Cardiac muscle cell (in vitro differentiated cells and primary cell): ENCODE results near the gene NBPF1. TPM values are rescaled to one million over a fixed set of nuclear protein-coding genes. Genes with fewer than 3 reads are reported as not detected.
A peak's percentile ranks its signal among the peaks of the same experiment; 100 is the strongest.

Source experiments
- DNase-seq, 2 donors: peaks; one replicate each; pipeline versions ENCODE4 v3.0.0 to v3.0.0-alpha.2; 2010 to 2017; ENCODE audit warnings: low read depth in 1 of 2, low spot score in 1 of 2
- H3K27ac ChIP-seq: fragments of 200-600 bp; sonication (generic); 2 replicates; pipeline ENCODE4 v1.5.1; 2016
- H3K27me3 ChIP-seq: fragments of 200-600 bp; sonication (generic); 2 replicates; pipeline ENCODE4 v1.6.0; 2016; ENCODE audit warnings: control low read depth
- H3K36me3 ChIP-seq: fragments of 200-600 bp; sonication (generic); 2 replicates; pipeline ENCODE4 v1.5.1; 2016; ENCODE audit warnings: control low read depth
- H3K4me1 ChIP-seq: fragments of 200-600 bp; sonication (generic); 2 replicates; pipeline ENCODE4 v1.8.1; 2017; ENCODE audit warnings: low read depth, mild to moderate bottlenecking, mixed run types
- H3K4me3 ChIP-seq: fragments of 200-600 bp; sonication (generic); 2 replicates; pipeline ENCODE4 v1.5.1; 2016; ENCODE audit warnings: mild to moderate bottlenecking
- H3K9me3 ChIP-seq: fragments of 200-600 bp; sonication (generic); 2 replicates; pipeline ENCODE4 v1.5.1; 2017; ENCODE audit warnings: low read depth, mild to moderate bottlenecking, control low read depth
- polyA plus RNA-seq: library from polyadenylated mRNA; unstranded; fragments of >200 nt; fragmentation: Nextera tagmentation; extraction: Ambion mirVana; gene quantifications from 2 replicates; pipeline ENCODE4 v1.2.1, GENCODE V29; 2016
- total RNA-seq: library from RNA; depleted of rRNA; stranded (reverse); fragments of >200 nt; gene quantifications from 2 replicates; pipeline ENCODE4 v1.2.3, GENCODE V29; 2016
- TF ChIP-seq, protein P1 (sequence below): IDR thresholded peaks from 2 replicates; pipeline ENCODE4 v1.5.1; 2012; ENCODE audit warnings: low read depth, mild to moderate bottlenecking, low read length

The NBPF1 gene
- total and polyA plus RNA-seq, 2 experiments from 2014 or later, result 42.8 to 57.6 TPM

DNA sequence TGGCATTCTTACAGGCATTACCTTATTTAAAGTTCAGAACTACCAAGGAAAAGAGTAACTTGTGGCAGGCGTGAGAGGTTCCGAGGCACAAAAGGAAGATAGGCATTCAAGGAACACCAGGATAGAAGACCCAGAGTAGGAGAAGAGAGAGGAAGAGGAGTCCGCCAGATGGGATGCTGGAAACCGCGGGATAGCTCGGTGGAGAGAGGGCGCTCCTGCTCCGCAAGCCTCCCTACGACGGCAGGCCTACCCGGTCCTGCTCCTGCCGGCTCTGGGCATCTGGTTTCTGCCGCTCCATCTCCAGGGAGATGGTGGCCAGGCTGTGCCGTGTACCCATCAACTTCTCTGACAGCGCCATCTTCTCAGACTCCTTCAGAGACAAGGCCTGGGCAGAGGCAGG, 5.4 kb upstream of the NBPF1 start:
- Histone ChIP-seq H3K27me3 (peaks cover 5% of the 10 kb centered on the region), H3K4me3 (no peak overlapping the region), H3K4me1 (peaks cover 6% of the 10 kb centered on the region), H3K9me3 (no peaks in the 10 kb centered on the region), H3K27ac (no peak overlapping the region), H3K36me3 (peaks cover 21% of the 10 kb centered on the region)
- DNase-seq, result no peak
- TF ChIP-seq, protein P1, sequence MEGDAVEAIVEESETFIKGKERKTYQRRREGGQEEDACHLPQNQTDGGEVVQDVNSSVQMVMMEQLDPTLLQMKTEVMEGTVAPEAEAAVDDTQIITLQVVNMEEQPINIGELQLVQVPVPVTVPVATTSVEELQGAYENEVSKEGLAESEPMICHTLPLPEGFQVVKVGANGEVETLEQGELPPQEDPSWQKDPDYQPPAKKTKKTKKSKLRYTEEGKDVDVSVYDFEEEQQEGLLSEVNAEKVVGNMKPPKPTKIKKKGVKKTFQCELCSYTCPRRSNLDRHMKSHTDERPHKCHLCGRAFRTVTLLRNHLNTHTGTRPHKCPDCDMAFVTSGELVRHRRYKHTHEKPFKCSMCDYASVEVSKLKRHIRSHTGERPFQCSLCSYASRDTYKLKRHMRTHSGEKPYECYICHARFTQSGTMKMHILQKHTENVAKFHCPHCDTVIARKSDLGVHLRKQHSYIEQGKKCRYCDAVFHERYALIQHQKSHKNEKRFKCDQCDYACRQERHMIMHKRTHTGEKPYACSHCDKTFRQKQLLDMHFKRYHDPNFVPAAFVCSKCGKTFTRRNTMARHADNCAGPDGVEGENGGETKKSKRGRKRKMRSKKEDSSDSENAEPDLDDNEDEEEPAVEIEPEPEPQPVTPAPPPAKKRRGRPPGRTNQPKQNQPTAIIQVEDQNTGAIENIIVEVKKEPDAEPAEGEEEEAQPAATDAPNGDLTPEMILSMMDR, result no peak

DNA sequence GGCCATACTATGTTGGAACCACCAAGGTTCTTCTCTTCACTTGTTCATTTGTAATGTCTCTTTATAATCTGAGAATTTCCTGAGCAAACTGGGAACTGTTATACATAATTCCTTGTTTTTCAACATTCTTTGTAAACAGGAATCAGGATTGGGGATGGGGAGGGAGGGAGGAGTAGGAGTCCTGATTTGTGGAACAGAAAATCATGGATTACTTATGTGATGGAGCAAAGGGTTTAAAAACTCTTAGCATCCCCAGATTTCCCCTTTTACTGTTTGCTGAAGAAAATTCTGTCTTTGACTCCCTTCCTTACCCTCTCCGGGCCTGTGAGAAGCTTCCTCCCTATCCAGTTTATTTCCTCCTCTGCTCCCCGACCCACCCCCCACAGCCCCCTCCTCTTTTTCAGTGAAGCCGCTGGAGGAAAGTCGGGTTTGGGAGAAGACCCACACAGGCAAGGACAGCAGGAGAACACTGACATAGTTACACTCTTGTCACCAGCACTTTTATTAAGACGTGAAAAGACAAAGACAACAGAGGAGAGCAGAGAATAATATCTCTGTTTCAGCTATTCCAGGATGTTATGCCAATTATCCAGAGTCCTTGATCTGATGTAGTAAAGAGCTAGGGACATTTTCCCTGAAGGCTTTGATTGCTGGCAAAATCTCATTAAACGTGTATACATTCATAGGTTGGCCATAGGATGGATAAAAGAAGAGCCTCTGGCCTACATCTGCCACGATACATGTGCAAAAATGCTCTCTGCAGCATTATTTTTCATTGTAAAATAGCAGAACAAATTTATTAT, 4.6 kb upstream of the NBPF1 start:
- H3K4me3 ChIP-seq, result no peak overlapping the region
- peaks cover 5% of the 10 kb centered on the region for H3K27me3 ChIP-seq
- DNase-seq, result no peak
- peaks cover 6% of the 10 kb centered on the region for H3K4me1 ChIP-seq
- H3K9me3 ChIP-seq, result no peaks in the 10 kb centered on the region
- no peak overlapping the region for H3K27ac ChIP-seq
- TF ChIP-seq, protein P1, result no peak
- peaks cover 15% of the 10 kb centered on the region for H3K36me3 ChIP-seq

DNA sequence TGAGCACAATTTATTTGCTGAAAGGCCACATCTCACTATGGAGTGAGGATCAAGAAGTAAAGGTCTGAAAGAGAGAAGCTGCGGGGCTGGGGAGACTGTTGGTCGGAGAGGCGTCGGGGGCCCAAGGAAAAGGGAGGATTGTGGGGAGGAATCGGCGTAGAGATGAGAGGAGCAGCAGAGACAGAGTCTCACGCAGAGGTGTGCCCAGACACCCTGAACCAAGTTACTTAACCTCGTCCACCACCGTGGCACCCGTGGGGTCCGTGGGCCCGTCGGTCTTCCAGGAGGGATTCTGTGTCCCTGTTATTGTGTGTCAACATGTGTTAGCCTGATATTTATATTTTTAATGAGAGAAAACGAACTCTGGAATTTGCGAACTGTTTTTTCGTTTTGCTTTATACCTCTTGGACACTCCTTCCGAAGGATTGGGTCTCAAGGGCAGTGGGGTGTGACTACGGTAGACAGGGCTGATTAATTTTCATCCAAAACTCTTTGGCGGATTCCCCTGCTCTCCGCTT, 3.8 kb upstream of the NBPF1 start:
- Histone ChIP-seq H3K9me3 (no peaks in the 10 kb centered on the region), H3K4me1 (peaks cover 9% of the 10 kb centered on the region), H3K36me3 (peaks cover 9% of the 10 kb centered on the region), H3K27me3 (peaks cover 5% of the 10 kb centered on the region), H3K27ac (peak overlapping the region; percentile 5), H3K4me3 (no peak overlapping the region)
- TF ChIP-seq, protein P1, result no peak
- DNase-seq, result no peak

DNA sequence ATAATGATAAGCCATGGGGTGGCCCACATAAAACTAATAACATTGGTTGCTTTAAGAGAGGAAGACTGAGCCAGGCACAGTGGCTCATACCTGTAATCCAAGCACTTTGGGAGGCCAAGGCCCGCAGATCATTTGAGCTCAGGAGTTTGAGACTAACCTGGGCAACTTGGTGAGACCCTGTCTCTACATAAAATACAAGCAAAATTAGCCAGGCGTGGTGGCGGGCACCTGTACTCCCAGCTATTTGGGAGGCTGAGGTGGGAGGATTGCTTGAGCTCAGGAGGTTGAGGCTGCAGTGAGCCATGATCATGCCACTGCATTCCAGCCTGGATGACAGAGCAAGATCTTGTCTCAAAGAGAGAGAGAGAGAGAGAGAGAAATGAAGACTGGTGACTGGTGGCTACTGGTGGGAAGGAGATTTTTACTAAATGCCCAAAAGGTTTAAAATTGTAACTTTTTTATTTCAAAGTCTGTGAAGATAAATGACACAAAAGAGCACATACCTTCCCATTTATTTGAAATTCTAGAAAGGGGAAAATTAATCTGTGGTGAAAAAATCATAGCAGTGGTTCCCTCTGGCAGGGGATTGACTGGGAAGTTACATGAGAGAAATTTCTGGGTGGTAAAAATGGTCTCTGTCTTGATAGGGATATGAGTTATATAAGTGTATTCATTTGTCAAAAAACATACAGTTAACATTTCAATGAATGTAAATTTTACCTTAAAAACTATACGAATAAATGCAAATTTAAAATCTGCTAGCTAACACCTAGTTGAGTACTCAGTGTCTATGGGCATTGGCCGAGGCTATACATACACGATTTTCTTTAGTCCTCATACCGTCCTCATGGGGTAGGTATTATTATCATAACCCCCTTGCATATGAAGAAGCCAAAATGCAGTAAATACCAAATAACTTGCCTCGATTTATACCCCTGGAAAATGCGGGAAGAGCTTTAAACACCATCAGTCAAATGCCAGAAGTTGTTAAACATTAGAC, 2.2 kb upstream of the NBPF1 start:
- no peak for DNase-seq
- Histone ChIP-seq H3K36me3 (peaks cover 9% of the 10 kb centered on the region), H3K9me3 (no peaks in the 10 kb centered on the region), H3K4me1 (peaks cover 14% of the 10 kb centered on the region), H3K27me3 (peaks cover 5% of the 10 kb centered on the region), H3K4me3 (no peak overlapping the region), H3K27ac (no peak overlapping the region)
- TF ChIP-seq, protein P1, result no peak

DNA sequence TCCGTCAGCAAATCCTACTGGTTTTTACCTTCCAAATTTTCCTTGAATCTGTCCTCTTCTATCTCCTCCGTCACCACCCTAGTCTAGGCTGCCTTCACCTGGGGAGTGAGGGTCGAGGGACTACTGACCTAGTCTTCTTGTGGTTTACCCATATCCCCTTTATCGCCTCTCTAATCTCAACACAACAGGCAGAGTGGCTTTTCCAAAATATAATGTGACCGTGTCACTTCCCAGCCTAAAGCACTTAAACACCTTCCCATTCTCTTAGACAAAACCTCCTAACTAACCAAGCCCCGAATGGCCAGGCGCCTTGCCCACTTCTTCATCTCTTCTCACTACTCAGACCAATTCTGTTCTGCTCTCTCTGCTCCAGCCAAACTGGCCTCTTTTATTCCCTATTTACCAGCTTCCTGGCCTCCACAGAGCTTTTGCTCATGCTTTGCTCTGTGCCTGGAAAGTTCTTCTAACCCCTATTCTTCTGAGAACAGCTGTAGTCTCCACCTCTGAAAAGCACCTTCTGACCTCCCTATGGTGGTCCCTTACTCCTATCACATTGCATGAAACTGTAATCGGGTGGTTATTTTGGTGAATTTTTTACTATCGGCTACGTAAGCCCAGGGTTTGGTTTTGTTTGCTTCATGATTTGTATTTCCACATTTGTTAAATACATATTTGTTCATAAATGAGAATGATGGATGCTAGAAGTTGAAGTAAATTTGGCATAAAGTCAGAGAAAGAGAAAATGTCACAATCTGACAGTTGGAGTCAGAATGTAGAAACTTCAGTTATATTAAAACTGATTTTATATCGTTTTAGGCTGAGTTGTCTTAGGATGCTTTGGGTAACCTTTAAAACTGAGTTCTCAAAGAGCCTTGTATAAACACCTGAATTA, 1.2 kb upstream of the NBPF1 start:
- Histone ChIP-seq H3K9me3 (no peaks in the 10 kb centered on the region), H3K4me3 (no peak overlapping the region), H3K27me3 (peaks cover 5% of the 10 kb centered on the region), H3K27ac (no peak overlapping the region), H3K36me3 (peaks cover 9% of the 10 kb centered on the region), H3K4me1 (peaks cover 14% of the 10 kb centered on the region)
- TF ChIP-seq, protein P1, result no peak
- DNase-seq, result no peak
